ENCODE measurements around the gene CENPT.

GRCh38 chr16:67800338-67800926 is 47.1 kb downstream of the CENPT start:
- TF ChIP-seq MAFK (IDR thresholded peaks at IDR 0.05; ENCODE audit: partially characterized antibody) (no peak), USF2 (IDR thresholded peaks at IDR 0.05) (no peak), MYC (IDR thresholded peaks at IDR 0.05; ENCODE audit: borderline replicate concordance, low read length) (no peak), CTCF (IDR thresholded peaks at IDR 0.05) (no peak), POLR2A (IDR thresholded peaks at IDR 0.05; ENCODE audit: low read length) (no peak), CBX8 (IDR thresholded peaks at IDR 0.05) (no peak)
